ENCODE results near the gene ALX4.

ALX4 gene

GRCh38 chr11:44244639-44245310 is 65.2 kb downstream of the ALX4 start:
- DNase-seq (ENCODE audit: low read depth in 2 of 2), result no peak

- no peak for DNase-seq (ENCODE audit: low read depth in 2 of 2)
These were observed 66.2 kb downstream of the ALX4 start for GRCh38 chr11:44243595-44244343.

GRCh38 chr11:44243086-44243485 is 66.9 kb downstream of the ALX4 start:
- DNase-seq (ENCODE audit: low read depth in 2 of 2), result no peak

GRCh38 chr11:44241851-44242250 is 68.1 kb downstream of the ALX4 start:
- DNase-seq (ENCODE audit: low read depth in 2 of 2), result no peak

DNA sequence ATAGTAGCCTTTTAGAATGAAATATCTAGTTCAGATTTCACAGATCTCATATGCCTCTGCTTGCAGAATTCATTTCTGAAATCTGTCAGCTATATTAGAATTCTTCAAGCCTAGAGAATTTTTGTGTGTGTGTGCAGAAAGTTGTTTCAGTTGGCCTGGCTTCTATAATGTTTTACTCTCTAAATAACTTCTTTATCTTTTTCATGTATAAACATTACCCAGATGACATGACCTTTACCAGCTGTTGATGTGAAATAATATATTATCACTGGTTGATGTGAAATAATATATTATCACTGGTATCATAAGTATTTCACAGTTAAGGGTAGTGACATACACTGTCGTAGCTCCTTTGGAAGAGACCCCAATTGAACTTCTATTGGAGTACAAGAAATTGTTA is 72.8 kb downstream of the ALX4 start:
- DNase-seq (ENCODE audit: low read depth in 2 of 2), result no peak

- no peak for DNase-seq (ENCODE audit: low read depth in 2 of 2)
These were observed 73.6 kb downstream of the ALX4 start for GRCh38 chr11:44236296-44236695.

DNA sequence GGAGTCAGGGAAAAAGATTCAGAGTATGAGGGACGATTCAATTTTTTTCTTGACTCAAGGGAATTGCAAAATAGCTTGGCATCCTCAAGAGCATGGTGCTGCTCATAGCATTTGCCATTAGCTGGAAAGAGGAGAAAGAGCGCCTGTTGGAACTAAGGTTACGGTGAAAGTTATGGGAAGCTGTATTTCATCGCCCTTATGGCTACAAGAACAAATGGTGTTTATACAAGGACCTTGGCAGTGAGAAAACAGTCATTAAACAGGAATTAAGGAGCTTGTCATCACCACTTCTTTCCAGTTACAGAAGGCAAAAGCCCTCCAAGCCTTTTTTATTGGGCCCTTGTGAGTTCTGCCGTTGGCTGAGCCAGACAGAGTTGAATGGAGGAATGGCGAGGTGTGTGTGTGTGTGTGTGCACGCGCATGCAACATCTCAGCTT is 74.2 kb downstream of the ALX4 start:
- DNase-seq (ENCODE audit: low read depth in 2 of 2), result no peak

- DNase-seq (ENCODE audit: low read depth in 2 of 2), result no peak
These were observed 80.3 kb downstream of the ALX4 start for GRCh38 chr11:44229624-44230023.

GRCh38 chr11:44229098-44229497 is 80.8 kb downstream of the ALX4 start:
- DNase-seq (ENCODE audit: low read depth in 2 of 2), result no peak

- DNase-seq (ENCODE audit: low read depth in 2 of 2), result no peak
These were observed 81.6 kb downstream of the ALX4 start for GRCh38 chr11:44228379-44228778.

DNA sequence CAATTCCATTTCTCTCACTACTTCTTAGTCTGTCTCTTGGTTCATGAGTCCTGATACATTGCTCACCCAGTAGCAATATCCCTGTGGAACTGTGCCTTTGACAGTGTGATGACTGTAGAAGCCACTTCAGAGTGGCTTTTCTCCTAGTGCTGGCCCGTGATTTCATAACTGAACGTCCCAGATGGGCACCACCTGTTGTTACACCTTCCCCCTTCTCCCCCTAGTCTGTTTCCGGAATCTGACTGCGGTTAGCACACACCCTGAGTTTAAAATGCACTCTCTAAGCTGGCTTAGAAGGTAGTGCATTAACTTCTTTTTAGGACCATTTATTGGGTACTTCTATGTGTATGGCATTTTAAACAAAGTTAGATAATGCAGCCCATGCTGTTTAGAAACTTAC is 83.0 kb downstream of the ALX4 start:
- DNase-seq (ENCODE audit: low read depth in 2 of 2), result no peak

- DNase-seq (ENCODE audit: low read depth in 2 of 2), result no peak
These were observed 83.4 kb downstream of the ALX4 start for GRCh38 chr11:44226490-44226889.

DNA sequence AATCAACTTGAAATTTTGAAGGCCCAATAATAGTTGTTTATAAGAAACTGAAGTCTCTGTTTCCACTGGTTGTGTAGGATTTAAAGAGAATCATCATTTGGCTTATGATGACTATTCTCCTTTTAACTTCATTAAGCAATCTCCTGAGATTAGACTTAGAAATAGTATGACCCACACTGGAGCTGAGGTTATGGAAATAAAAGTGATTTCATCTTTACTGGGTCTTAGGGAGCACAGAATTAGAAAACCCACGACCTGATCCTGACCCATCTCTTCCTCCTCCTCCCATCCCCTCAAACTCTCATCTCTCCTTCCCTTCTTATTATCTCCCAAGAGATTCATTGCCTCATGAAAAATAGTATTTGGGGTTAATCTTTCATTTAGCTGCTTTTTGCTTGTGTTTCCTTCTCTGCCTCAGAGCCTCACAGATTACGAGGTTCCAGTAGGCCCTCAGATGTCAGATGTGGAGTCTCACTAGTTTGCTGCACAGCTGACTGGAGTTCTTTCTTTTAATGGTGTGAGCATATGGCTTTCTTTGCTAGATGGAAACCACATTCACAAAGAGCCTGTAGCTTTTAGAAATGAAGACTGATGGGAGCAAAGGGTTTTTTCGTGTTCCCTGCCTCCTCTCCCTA is 85.0 kb downstream of the ALX4 start:
- DNase-seq (ENCODE audit: low read depth in 2 of 2), result no peak

DNA sequence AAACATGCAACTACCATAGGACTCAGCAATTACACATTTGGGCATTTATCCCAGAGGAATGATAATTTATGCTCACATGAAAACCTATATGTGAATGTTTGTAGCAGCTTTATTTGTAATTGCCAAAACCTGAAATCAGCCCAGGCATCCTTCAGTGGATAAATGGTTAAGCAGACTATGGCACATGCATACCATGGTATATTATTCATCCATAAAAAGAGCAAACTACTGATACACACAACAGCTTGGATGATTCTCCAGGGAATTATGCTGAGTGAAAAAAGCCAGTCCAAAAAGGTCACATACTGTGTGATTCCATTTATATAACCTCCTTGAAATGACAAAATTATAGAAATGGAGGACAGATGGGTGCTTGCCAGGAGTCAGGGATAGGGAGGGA is 86.7 kb downstream of the ALX4 start:
- DNase-seq (ENCODE audit: low read depth in 2 of 2), result no peak

GRCh38 chr11:44221992-44222391 is 87.9 kb downstream of the ALX4 start:
- DNase-seq (ENCODE audit: low read depth in 2 of 2), result no peak

DNA sequence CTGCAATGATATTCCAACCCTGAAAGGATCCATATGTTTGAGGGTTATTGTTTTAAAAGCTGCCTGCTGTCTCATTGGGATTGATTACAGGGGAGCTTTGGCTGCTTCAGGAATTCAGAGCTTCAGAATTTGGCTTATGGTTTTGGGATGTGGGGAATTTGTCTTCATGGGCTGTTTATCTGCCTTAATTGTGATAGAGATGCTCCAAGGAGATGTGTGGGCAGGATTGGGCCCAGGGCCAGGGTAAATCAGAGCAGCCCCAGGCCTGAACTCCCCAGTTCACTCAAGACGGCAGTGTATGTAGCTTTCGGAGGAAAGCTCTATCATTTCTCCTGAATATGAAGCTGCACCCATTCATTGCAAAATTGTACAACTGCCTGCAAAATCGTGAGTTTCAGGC is 88.5 kb downstream of the ALX4 start:
- no peak for DNase-seq (ENCODE audit: low read depth in 2 of 2)

- DNase-seq (ENCODE audit: low read depth in 2 of 2), result no peak
These were observed 89.8 kb downstream of the ALX4 start for GRCh38 chr11:44219830-44220796.

DNA sequence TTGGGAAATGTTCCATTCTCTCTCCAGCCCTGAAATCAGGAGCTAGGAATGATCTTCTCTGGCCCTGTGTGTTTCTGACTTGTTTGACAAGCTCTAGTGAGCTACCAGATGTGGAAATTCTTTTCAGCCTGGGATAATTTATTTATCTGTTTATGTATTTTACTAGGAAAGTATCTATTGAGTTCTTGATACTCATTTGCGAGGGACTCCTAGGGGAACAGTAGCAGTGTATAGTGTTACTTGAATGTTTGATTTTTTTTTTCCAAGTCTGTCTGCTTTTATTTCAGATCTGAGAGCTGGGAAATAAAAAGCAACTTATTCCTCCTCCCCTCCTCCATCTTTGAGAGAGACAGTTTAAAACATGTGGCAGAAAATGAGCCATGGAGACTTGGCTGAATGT is 92.5 kb downstream of the ALX4 start:
- DNase-seq (ENCODE audit: low read depth in 2 of 2), result no peak

DNA sequence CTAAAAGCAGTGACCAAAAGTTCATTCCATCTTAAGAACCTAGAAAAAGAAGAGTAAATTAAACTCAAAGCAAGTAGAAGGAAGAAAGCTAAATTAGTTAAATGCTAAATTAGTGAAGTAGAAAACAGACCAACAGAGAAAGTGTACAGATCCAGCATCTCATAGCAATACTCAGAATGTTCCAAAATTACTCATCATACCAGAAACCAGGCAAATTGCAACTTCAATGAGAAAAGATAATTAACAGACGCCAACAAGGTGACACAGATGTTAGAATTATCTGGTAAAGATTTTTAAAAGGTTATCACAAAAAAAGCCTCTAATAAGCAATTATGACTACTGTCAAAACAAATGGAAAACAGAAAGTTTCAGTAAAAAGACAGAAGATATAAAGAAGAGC is 96.8 kb downstream of the ALX4 start:
- no peak for DNase-seq (ENCODE audit: low read depth in 2 of 2)

DNA sequence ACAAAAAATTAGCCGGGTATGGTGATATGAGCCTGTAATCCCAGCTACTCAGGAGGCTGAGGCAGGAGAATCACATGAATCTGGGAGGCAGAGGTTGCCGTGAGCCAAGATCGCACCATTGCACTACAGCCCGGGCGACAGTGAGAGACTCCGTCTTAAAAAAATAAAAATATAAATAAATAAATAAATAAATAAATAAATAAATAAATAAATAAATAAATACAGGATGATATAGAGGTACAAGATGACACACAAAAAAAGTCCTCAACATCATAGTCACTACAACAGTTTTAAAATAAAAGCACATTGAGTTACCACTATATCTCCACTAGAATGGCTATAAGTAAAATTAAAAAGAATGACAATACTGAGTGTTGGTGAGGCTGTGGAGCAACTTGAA is 97.8 kb downstream of the ALX4 start:
- DNase-seq (ENCODE audit: low read depth in 2 of 2), result no peak
